GM10847 (cell line): ENCODE measurements around the gene INS.

Source experiments
- POLR2A ChIP-seq: IDR thresholded peaks from 2 replicates; pipeline ENCODE4 v1.6.1; 2011; ENCODE audit not compliant: insufficient read length; ENCODE audit errors: extremely low read depth

INS gene

DNA sequence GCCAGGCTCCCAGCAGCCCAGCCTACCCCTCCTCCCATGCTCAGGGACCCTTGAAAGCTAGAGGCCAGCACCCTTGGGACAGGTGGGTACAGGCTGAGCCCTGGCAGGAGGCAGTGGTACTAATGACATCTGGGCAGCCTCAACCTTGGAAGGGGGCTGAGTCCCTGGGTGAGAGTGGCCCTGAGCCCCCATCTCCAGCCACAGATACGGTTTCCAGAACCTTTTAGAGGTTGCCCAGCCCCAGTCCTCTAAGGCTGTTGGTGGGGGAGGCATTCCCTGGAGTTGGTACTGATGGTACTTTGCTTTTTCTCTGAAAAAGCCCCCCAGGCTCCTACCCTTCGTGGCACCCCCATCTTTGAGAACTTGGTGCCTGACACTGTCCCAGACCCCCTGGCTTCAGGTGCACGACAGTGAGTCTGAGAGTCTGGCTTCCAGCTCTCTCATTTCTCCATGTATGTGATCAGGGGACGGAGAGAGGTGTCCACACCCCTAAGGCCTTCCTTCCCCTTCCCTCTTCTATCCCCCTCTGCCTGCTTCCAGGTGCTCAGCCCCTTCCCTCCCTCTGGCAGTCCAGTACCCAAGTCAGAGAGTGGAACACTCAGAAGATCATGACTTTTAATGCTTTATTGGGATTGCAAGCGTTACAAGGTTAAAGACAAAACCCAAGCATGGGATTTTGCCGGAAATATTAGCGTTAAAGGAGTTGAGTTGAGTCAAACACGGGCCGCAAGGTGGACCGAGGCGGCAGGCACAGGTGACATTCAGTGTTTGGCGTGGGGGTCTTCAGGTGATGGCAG is 32.3 kb downstream of the INS start:
- no peak for TF ChIP-seq POLR2A

DNA sequence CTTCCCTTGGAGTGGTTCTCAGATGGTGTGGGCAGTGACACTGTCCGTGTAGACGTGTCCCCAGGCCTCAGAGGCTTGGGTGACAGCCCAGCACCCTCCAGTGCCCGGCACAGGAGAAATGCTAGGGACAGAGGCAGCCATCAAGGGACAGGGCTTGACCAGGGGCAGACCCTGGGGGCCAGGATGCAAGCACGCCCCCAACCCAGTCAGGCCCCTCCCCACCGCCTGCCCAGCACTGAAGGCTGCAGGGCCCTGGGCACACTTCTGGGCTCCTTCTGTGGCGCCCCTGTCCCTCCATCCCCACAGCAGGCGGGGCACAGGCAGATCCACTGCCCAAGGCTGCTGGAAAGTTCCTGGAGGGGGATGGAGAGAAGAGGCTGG is 32.9 kb downstream of the INS start:
- no peak for TF ChIP-seq POLR2A

DNA sequence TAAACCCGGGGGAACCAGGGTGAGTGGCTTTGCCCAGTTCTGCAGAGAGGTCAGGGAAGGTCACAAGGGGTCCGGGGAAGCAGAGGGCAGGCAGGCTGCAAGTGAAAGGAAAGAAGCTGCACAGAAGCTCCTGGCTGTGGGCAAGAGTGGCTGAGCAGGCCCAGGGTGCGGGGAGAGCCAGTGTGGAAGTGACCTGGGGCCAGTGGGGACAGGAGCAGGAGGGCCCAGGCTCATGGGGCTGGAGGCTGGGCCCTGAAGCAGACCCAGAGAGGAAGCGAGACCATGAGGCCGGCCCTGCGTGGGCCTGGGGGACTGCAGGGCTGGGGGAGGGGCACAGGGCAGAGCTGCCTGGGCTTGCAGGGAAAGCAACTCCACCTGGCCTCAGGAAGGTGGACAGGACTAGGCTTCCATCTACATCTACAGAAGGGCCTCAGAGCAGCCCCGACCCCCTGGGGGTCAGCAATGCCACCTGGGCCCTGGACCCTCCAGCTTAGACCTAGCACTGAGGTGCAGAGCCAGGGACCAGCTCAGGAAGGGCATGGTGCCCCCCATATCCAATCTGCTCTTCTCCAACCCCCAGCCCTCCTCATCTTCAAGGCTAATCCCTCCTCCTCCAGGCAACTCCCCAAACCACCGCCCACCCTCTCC is 33.4 kb downstream of the INS start:
- no peak for TF ChIP-seq POLR2A

DNA sequence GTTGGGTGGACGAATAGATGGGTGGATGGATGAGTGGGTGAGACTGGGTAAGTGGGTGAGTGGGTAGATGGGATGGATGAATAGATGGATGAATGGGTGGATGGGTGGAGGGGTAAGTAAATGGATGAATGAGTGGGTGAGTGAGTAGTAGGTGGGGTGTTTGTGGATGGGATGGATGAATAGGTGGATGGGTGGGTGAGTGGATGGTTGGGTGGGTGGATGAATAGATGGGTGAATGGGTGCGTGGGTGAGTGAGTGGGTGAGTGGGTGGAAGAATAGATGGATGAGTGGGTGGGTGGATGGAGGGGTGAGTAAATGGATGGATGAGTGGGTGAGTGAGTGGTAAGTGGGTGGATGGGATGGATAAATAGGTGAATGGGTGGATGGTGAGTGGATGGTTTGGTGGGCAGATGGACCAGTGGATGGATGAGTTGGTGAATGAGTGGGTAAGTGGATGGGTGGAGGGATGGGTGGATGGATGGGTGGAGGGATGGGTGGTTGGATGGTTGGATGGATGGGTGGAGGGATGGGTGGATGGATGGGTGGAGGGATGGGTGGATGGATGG is 34.4 kb downstream of the INS start:
- no peak for TF ChIP-seq POLR2A

DNA sequence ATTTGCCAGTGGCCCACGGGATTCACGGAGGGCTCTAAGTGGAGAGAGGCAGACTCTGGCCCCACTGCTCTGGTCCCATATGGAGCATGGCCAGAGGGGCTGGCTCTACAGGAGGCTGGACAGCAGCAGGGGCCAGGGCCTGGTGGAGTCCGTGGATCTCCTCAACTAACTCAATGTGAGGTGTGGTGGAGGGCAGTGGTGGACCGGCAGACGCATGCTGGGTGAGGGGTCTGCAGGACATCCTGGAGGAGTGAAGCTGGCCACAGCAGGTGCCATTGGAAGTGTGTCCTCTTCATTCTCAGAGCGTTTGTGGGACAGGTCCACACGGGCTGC is 37.4 kb downstream of the INS start:
- TF ChIP-seq POLR2A, result no peak

DNA sequence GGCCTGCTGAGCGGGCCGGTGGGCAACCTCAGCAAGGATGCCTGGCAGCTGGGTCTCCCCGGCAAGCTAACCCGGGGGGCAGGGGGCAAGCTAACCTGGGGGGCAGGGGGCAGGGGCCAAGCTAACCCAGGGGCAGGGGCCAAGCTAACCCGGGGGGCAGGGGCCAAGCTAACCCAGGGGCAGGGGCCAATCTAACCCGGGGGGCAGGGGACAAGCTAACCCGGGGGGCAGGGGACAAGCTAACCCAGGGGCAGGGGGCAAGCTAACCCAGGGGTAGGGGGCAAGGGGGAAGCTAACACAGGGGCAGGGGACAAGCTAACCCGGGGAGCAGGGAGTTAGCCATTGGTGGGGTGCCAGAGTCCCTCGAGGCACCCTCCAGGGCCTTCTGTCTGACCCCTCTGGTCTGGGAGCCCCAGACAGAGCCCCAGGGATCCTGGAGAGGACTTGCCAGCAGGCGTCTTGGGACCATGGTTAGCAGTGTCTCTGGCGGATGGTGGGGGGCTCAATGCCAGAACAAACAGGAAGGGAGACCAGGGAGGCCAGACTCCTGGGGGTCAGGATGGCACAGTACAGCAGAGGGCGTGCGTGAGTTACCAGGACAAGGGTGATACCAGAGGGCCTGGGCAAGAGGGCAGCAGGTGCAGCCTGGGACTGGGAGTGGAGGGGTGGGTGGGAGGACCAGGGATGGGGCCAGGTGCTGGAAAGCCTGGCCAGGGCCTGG is 37.9 kb downstream of the INS start:
- TF ChIP-seq POLR2A, result no peak

DNA sequence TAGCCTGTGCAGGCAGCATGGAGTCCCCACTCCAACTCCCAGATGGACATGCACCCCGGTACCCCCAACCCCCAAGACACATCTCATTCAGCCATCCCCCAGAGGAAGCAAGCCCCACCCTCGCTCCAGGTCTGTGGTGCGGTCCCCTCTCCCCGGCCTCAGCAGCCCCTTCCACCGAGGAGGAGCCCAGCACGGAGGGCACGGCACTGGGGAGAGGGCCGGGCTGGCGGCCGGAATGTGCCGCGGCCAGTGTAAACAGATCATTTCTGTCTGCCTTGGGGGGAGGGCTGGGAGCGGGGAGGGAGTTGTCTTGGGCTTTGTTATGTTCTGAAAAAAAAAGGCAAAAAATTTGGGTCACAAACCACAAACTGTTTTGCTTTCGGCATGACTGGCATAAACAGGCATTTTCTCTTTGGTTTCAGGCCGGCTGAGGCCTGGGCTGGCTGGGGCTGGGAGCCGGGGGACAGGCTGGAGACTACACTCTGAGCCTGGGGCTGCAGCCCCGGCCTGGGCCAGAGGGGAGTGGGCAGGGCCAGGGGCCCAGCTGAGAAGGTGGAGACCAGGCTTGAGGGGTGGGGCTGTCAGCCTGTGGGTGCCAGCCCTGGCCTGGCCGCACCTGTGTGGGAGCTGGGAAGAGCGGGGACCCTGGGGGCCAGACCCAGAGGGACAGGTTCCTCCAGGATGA is 38.6 kb downstream of the INS start:
- TF ChIP-seq POLR2A, result no peak

DNA sequence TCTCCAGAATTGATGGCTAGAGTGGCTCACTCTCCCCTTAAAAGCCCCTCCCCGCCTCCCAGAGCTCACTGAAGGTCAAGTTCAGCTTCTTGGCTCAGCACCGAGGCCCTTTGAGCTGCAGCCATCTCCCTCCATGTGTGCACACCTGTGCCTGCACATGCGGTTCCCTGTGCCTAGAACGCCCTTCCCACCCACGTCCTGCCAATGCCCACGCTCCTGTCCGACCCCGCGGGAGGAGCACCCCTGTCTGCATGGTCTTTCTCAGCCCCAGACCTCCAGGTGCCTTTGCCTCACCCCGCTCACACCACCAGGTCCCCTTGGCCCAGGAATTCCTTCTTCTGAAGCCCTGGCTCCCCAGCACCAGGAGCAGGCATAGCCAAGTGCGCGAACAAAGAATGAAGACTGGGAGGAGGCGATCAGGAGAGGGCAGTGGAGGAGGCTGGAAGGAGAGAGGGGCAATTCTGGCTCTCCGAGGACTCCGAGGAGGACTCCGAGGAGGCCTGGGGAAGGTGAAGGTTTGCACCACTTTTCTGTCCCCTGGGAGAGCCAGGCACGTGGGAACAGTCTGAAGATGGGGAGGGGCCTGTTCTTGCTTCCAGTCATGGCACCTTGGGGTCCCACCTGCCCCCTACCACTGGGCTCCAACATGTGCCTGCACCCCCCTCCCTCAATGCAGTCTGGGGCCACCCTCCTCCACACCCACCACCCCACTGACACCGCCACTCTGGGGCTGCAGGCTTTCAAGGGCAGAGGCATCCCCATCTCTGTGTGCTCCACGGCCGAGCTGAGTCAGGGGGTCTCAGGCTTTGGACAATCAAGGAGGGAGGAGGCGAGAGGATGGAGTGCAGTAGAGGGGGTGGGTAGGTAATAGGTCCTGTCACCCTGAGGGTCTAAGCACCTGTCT is 39.5 kb downstream of the INS start:
- TF ChIP-seq POLR2A, result no peak

DNA sequence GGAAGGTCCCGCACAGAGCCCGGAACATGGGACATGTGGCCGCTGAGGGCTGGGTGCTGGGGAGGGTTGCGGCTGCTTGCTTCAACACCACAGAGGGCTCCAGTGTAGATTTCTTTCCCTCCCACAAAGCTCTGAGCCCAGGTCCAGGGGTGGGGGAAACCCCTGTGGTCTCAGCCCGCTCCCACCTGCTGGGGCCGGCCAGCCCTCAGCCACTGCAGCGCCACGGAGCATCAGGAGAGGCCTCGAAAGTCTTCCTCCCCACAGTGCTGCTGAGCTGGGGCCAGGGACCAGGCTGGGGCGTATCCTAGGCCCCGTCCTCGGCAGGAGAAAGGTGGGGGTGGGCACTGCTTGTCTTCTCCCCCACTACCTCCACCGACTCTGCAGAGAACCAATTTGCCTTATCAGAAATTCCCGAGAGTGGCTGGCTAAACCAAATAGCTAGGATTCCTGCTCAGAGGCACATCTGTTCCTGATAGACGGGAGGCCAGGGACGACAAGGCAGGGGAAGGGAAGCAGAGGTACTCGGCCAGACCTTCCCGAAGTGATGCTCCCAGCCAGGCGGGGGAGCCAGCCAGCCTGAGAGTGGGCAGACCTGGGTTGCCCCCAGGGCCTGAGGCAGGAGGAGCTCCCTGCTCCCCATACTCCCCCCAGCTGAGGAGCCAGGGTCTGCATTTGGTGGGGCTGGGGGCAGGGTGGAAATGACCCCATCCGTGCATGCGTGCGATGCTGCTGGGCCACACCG is 40.5 kb downstream of the INS start:
- TF ChIP-seq POLR2A, result no peak

DNA sequence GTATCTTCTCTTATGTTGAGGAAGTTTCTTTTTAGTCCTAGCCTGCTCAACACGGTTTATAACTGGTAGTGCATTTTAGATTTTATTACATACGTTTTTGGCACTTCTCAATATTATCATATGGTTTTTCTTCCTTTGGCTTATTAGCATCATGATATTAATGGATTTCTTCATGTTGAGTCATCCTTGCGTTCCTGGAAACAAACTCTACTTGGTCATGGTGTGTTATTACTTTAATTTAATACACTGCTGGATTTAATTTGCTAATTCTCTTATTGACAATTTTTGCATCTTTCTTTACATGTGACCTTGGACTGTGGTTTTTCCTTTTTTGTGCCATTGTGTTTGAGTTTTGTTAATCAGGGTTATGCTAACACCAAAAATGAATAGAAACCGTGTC is 42.3 kb downstream of the INS start:
- no peak for TF ChIP-seq POLR2A

DNA sequence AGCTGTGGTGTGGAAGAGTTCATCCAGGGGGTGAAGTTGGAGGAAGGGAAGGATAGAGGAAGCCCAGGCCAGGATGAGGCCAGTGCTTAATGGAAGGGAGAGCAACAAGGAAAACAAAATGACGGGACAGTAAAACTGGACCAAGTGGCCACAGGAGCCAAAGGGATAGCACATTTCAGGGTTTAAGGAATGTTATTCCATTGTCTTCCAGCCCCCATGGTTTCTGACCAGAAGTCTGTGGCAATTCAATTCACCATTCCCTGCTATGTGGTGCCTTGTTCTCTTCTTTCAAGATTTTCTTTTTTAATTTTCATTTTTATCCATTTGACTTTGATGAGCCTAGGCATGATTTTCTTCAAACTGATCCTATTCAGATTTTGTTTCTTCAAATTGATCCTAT is 44.3 kb downstream of the INS start:
- no peak for TF ChIP-seq POLR2A

DNA sequence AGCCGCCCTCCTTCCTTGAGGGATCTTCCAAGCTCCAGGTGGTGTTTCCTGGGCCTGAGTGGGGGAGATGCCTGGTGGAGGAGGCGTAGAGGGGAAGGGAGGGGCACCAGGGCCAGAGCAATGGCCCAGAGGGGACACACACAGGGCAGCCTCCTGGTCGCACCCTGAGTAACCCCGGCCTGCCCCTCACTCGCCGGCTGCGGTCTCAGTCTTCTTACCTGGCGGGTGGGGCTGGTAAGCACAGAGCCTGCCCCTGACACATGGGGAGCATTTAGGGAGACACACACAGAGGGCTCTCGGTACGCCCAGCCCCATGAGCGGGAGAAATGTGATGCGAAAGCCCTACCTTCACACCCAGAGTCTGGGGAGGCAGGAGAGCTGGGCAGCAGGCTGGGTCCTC is 45.7 kb downstream of the INS start:
- no peak for TF ChIP-seq POLR2A

DNA sequence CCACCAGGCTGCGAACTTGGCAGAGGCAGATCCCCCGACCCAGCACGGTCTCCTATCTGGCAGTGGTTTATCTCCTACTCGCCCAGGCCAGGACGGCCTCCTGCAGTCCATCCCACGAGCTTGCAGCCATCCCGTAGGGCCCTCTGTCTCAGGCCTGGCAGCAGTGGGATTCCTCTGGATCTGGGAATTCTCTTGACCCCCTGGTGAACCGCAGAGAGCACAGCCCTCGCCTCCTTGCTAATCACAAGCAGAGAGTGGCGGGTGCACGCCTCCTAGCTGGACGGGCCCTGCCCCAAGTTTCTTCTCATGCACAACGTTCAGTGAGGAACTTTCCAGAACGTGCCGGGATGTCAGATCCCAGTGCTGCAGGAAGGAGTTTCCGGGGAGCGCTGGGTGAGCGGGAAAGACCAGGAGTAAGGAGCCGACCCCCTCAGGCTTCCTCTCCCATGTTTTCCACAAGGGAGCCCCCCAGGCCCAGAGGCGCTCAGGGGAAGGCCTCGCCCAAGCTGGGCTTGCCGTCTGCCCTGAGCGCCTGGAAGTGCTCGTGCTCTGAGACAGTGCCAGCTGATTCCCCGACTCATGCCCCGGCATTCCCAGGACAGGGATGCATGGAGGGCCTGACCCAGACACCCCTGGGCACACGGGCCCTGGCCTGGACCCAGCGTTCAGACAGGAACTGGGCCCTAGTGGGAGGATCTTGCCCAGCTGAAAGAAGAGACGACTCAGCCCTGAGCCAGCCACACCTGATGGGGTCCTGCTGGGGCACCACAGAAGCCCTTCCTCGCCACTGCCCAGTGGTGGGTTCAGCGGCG is 46.4 kb downstream of the INS start:
- TF ChIP-seq POLR2A, result no peak

DNA sequence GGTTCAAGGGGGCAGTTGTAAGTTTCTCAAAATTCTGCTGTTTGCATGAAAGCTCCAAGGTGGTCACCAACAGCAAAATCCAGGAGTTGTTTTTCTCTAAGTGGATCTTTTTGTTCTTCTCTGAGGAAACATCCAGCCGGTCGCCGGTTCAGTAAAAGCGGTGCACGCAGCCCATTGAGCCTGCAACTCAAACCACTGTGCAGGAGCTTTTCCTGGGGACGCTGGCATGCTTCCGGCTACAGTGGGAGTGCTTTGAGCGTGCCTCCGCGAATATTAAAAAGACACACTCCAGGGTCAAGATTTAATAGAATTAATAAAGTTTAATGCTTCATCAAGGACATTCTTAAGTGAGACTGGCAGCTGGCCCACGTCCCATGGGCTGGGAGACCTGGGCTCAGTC is 47.2 kb downstream of the INS start:
- no peak for TF ChIP-seq POLR2A
